ENCODE results near the gene CEMIP. TPM values are rescaled to one million over a fixed set of nuclear protein-coding genes. Genes with fewer than 3 reads are reported as not detected.

The CEMIP gene
- total and polyA plus RNA-seq, 2 of the 8 experiments (the other 6 are each of a cell fraction or from before 2014, with no cell fraction given), result 0.11 to 0.60 TPM

DNA sequence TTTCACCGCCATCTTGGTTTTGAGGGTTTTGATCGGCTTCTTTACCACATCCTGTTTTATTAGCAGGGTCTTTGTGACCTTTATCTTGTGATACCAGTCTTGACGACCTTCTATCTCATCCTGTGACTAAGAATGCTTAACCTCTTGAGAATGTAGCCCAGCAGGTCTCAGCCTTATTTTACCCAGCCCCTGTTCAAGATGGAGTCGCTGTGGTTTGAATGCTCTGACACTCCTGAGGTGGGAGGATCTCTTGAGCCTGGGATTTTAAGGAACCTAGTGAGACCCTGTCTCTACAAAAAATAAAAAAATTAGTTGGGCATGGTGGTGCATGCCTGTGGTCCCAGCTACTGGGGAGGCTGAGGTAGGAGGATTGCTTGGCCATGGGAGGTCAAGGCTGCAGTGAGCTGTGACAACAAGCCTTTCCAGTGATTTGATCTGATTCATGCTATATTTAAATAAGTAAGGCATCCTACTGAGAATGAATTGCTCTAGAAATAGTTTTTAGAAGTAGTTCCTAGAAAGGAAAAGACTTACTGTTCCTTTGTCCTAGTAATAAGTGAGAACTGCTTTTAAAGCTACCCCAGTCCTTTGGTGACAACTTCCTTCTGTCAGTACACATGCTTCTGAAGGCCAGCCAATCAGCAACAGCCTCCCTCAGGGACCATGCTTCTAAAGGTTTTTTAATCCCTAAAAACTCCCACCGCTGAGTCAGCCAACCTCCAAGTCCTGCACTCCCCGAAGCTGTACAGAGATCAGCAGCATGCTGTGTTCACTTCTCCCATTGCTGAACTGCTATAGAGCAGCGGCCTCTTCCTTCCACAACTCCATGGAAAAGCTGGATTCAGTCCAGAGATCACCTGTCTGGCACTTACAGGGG, 9.1 kb upstream of the CEMIP start (continued):
- TF ChIP-seq, protein P1, sequence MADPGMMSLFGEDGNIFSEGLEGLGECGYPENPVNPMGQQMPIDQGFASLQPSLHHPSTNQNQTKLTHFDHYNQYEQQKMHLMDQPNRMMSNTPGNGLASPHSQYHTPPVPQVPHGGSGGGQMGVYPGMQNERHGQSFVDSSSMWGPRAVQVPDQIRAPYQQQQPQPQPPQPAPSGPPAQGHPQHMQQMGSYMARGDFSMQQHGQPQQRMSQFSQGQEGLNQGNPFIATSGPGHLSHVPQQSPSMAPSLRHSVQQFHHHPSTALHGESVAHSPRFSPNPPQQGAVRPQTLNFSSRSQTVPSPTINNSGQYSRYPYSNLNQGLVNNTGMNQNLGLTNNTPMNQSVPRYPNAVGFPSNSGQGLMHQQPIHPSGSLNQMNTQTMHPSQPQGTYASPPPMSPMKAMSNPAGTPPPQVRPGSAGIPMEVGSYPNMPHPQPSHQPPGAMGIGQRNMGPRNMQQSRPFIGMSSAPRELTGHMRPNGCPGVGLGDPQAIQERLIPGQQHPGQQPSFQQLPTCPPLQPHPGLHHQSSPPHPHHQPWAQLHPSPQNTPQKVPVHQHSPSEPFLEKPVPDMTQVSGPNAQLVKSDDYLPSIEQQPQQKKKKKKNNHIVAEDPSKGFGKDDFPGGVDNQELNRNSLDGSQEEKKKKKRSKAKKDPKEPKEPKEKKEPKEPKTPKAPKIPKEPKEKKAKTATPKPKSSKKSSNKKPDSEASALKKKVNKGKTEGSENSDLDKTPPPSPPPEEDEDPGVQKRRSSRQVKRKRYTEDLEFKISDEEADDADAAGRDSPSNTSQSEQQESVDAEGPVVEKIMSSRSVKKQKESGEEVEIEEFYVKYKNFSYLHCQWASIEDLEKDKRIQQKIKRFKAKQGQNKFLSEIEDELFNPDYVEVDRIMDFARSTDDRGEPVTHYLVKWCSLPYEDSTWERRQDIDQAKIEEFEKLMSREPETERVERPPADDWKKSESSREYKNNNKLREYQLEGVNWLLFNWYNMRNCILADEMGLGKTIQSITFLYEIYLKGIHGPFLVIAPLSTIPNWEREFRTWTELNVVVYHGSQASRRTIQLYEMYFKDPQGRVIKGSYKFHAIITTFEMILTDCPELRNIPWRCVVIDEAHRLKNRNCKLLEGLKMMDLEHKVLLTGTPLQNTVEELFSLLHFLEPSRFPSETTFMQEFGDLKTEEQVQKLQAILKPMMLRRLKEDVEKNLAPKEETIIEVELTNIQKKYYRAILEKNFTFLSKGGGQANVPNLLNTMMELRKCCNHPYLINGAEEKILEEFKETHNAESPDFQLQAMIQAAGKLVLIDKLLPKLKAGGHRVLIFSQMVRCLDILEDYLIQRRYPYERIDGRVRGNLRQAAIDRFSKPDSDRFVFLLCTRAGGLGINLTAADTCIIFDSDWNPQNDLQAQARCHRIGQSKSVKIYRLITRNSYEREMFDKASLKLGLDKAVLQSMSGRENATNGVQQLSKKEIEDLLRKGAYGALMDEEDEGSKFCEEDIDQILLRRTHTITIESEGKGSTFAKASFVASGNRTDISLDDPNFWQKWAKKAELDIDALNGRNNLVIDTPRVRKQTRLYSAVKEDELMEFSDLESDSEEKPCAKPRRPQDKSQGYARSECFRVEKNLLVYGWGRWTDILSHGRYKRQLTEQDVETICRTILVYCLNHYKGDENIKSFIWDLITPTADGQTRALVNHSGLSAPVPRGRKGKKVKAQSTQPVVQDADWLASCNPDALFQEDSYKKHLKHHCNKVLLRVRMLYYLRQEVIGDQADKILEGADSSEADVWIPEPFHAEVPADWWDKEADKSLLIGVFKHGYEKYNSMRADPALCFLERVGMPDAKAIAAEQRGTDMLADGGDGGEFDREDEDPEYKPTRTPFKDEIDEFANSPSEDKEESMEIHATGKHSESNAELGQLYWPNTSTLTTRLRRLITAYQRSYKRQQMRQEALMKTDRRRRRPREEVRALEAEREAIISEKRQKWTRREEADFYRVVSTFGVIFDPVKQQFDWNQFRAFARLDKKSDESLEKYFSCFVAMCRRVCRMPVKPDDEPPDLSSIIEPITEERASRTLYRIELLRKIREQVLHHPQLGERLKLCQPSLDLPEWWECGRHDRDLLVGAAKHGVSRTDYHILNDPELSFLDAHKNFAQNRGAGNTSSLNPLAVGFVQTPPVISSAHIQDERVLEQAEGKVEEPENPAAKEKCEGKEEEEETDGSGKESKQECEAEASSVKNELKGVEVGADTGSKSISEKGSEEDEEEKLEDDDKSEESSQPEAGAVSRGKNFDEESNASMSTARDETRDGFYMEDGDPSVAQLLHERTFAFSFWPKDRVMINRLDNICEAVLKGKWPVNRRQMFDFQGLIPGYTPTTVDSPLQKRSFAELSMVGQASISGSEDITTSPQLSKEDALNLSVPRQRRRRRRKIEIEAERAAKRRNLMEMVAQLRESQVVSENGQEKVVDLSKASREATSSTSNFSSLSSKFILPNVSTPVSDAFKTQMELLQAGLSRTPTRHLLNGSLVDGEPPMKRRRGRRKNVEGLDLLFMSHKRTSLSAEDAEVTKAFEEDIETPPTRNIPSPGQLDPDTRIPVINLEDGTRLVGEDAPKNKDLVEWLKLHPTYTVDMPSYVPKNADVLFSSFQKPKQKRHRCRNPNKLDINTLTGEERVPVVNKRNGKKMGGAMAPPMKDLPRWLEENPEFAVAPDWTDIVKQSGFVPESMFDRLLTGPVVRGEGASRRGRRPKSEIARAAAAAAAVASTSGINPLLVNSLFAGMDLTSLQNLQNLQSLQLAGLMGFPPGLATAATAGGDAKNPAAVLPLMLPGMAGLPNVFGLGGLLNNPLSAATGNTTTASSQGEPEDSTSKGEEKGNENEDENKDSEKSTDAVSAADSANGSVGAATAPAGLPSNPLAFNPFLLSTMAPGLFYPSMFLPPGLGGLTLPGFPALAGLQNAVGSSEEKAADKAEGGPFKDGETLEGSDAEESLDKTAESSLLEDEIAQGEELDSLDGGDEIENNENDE (IDR thresholded peaks at IDR 0.05; ENCODE audit: insufficient replicate concordance, low read length), result no peak
- no peak for TF ChIP-seq SIN3A (conservative IDR thresholded peaks at IDR 0.05 in 1 of 2, IDR thresholded peaks at IDR 0.05 in 1 of 2; ENCODE audit: low read depth in 1 of 2, low read length in 2 of 2)
